Ascending aorta (tissue), 2 donors: ENCODE measurements around the gene CCDC92B. TPM values are rescaled to one million over a fixed set of nuclear protein-coding genes. Genes with fewer than 3 reads are reported as not detected.
A peak's percentile ranks its signal among the peaks of the same experiment; 100 is the strongest.

ENCODE experiments used
- DNase-seq, 2 donors: peaks; one replicate each; pipeline ENCODE4 v3.0.0-alpha.2; 2019; ENCODE audit warnings: low spot score in 2 of 2
- H3K27ac ChIP-seq, 2 donors: fragments of 200-600 bp; sonication (generic); one replicate each; pipeline ENCODE4 v1.5.1; 2016 to 2017; ENCODE audit warnings: mild to moderate bottlenecking in 1 of 2
- H3K27me3 ChIP-seq: fragments of 200-600 bp; sonication (generic); one replicate; pipeline ENCODE4 v1.5.1; 2017
- H3K36me3 ChIP-seq, 2 donors: fragments of 200-600 bp; sonication (generic); one replicate each; pipeline ENCODE4 v1.5.1; 2016
- H3K4me1 ChIP-seq, 2 donors: fragments of 200-600 bp; sonication (generic); one replicate each; pipeline ENCODE4 v1.5.1; 2016 to 2017; ENCODE audit warnings: mild to moderate bottlenecking in 1 of 2
- H3K4me3 ChIP-seq, 2 donors: fragments of 200-600 bp; sonication (generic); one replicate each; pipeline ENCODE4 v1.5.1; 2016 to 2017; ENCODE audit warnings: mild to moderate bottlenecking in 1 of 2
- H3K9me3 ChIP-seq, 2 donors: fragments of 200-600 bp; sonication (generic); one replicate each; pipeline ENCODE4 v1.5.1; 2016
- CTCF ChIP-seq, 3 experiments: fragments of 200-600 bp in 2 of 3; fragments of 450-650 bp in 1 of 3; sonication (generic) in 2 of 3; IDR thresholded peaks; one replicate each; pipeline ENCODE4 v1.5.1; 2016 to 2019; ENCODE audit warnings: antibody characterized with exemption in 3 of 3, mild to moderate bottlenecking in 1 of 3, moderate library complexity in 1 of 3
- intact Hi-C: fragments of 100-400 bp; cut with DNase I; formaldehyde crosslinking; loops from one replicate; pipeline ENCODE4 v1.15.1; 2023
- total RNA-seq: library from RNA; depleted of rRNA; stranded (reverse); fragments of >200 nt; gene quantifications from one replicate; pipeline ENCODE4 v1.1.0, GENCODE V29; 2016

The CCDC92B gene
- total RNA-seq, 1 donor from 2014 or later, result not detected

- no peaks in the 10 kb centered on the region for H3K9me3 ChIP-seq
- peak in 1 of 2 donors; percentile 80 for DNase-seq
- H3K27ac ChIP-seq, result no peak within 1 kb of the TSS
- H3K4me3 ChIP-seq, result peak within 1 kb of the TSS in 1 of 2 donors; percentile 32
- no peak for TF ChIP-seq CTCF (IDR thresholded peaks at IDR 0.05)
- no peaks in the 10 kb centered on the region for H3K27me3 ChIP-seq
- H3K4me1 ChIP-seq, result no peaks in the 10 kb centered on the region
- no peaks in the 10 kb centered on the region for H3K36me3 ChIP-seq
- intact Hi-C loops, result no loop called here
Measured at GRCh38 chr17:2796164-2797125, 47.0 kb upstream of the CCDC92B start, which contains the start of gene RAP1GAP2. TSS of gene RAP1GAP2 (plus strand) at chr17:2796438. CDS start at chr17:2796528, 90 bp downstream.

DNA sequence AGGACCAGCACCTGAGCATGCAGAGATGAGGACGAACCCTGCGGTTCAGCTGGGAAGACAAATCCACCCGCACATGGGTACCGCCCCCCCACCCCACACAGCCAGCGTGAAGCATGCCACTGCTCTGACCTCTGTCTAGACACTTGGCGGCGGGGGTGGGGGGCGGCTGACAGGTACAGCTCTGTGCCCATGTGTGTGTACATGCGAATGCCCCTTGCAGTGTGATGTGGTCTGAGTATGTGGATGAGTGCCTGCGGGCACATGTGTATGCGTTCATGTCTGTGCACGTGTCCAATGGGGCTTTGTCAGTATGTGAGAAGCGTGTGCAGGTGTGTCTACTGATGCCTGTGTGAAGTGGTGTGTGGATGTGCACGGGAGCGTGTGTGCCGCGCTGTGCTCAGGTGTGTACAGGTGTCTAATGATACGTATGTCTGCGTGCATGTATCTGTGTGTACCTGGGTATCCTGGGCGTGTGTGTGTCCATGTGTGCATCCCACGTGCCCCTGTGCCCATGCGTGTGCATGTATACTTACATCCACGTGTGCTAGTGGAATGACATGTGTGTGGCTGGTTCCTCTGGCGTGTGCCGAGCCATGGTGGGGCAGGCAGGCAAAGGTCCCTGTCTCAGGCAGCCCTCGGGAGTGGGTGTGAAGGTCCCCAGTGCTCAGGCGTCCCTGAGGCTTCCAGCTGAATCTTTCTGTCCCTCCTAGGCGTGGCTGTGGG, 46.1 kb upstream of the CCDC92B start:
- no peak for TF ChIP-seq CTCF (IDR thresholded peaks at IDR 0.05)
- Histone ChIP-seq H3K27ac (no peak overlapping the region), H3K4me1 (no peaks in the 10 kb centered on the region), H3K4me3 (no peak overlapping the region), H3K36me3 (no peaks in the 10 kb centered on the region), H3K27me3 (no peaks in the 10 kb centered on the region), H3K9me3 (no peaks in the 10 kb centered on the region)
- intact Hi-C loops, result no loop called here
- DNase-seq, result no peak

DNA sequence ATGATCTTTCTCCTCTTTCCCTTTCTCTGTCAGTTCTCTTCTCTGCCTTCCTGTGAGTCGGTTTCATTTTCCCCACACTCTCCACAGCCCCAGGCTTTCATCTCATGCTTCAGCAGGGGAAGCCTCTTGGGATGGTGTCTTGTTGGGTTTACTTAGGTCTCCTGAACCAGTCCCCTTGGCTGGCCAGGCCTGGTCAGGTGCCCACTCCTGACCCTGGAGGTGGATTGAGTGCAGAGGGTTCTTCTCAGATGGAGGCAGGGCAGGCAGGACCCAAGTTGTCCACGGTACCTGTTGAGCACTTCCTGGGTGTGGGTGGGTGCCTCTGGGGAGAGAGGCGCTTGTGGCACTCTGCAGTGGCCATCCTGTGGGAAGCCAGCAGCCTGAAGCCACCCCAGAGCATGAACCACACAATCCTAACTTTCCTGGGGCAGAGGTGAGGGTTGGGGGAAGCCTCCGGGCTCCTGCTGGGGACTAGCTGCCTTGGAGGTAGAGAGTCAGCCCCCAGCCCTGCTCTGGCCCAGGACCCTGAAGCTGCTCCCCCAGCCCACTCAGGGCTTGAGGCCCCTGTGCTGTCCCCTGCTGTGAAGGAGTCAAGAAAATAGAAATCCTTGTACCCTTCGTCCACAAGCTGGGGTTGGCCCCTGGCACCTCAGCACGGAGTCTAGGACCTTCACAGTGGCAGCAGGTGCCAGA, 44.8 kb upstream of the CCDC92B start:
- DNase-seq, result no peak
- intact Hi-C loops, result no loop called here
- Histone ChIP-seq H3K4me3 (no peak overlapping the region), H3K27ac (no peak overlapping the region), H3K9me3 (no peaks in the 10 kb centered on the region), H3K4me1 (no peaks in the 10 kb centered on the region), H3K36me3 (no peaks in the 10 kb centered on the region), H3K27me3 (no peaks in the 10 kb centered on the region)
- no peak for TF ChIP-seq CTCF (IDR thresholded peaks at IDR 0.05)

DNA sequence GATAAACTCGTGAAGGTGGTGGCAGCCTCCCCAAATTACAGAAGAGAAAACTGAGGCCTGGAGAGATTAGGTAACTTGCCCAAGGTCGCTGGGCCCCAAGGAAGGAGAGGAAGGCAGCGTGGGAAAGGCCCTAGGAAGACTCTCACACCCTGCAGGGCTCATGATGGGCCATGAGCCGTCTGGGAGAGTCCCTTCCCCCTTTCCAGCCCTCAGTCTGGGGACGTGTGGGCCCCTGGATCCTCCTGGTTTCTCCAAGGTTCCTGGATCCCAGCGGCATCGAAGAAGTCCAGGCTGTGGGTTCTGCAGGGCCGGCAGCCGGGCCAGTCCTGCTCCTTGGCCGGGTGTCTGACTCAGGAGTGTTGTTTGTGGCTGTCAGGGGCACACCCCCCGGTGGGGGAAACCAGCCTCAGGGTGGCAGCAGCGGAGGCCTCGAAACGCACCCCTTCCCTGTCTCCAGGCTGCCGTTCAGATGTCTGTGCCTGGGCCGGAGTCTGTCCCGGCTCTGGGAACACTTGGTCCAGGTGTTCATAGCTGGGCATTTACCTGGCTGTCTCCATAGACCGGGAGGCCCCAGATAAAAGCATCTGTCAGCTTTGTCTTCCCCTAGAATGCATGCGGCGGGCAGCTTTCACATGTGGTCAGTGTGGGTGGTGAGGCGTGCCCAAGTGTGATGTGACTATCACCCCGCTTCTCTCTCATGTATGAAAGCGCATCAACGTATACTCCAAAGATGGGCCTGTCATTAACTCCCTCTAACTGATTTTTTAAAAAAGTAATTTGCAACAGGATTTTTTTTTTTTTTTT, 43.1 kb upstream of the CCDC92B start:
- H3K4me3 ChIP-seq, result no peak overlapping the region
- H3K9me3 ChIP-seq, result no peaks in the 10 kb centered on the region
- no peaks in the 10 kb centered on the region for H3K4me1 ChIP-seq
- no peak for TF ChIP-seq CTCF (IDR thresholded peaks at IDR 0.05)
- no peaks in the 10 kb centered on the region for H3K36me3 ChIP-seq
- intact Hi-C loops, result no loop called here
- no peak overlapping the region for H3K27ac ChIP-seq
- DNase-seq, result no peak
- no peaks in the 10 kb centered on the region for H3K27me3 ChIP-seq

GRCh38 chr17:2789700-2790099, 40.2 kb upstream of the CCDC92B start:
- Histone ChIP-seq H3K4me3 (no peak overlapping the region), H3K36me3 (no peaks in the 10 kb centered on the region), H3K27ac (no peak overlapping the region), H3K9me3 (no peaks in the 10 kb centered on the region), H3K4me1 (no peaks in the 10 kb centered on the region), H3K27me3 (no peaks in the 10 kb centered on the region)
- no peak for TF ChIP-seq CTCF (IDR thresholded peaks at IDR 0.05)
- intact Hi-C loops, result no loop called here
- no peak for DNase-seq
